CD8-positive, alpha-beta memory T cell (primary cell): ENCODE results near the gene ARF5. TPM values are rescaled to one million over a fixed set of nuclear protein-coding genes. Genes with fewer than 3 reads are reported as not detected.
"Not testable (repeated sequence)": the region's sequence is repeated elsewhere in the genome, so short reads cannot be mapped to it uniquely, and the experiment has no call there.

Source experiments
- CTCF ChIA-PET: fragments of 350-600 bp; sonication (Branson Sonifier 250); formaldehyde crosslinking; loops from one replicate; lab custom pipeline; 2021; ENCODE audit warnings: antibody characterized with exemption; lab: Charles Lee
- POLR2A ChIA-PET: fragments of 350-600 bp; sonication (Branson Sonifier 250); formaldehyde crosslinking; loops from one replicate; lab custom pipeline; 2021; ENCODE audit warnings: antibody characterized with exemption; lab: Charles Lee
- DNase-seq, 5 donors: peaks; one replicate each; pipeline versions ENCODE4 v3.0.0 to v3.0.0-alpha.2; 2020 to 2022; ENCODE audit warnings: mixed read lengths in 1 of 5
- H3K27ac ChIP-seq: one replicate; pipeline ENCODE4 v1.7.0; 2013; ENCODE audit warnings: low read depth, mild to moderate bottlenecking, low read length, moderate library complexity
- H3K27me3 ChIP-seq: 2 replicates; pipeline ENCODE4 v1.7.0; 2013; ENCODE audit warnings: low read length, mild to moderate bottlenecking; ENCODE audit not compliant: insufficient read depth, poor library complexity, severe bottlenecking
- H3K36me3 ChIP-seq: 2 replicates; pipeline ENCODE4 v1.7.0; 2013; ENCODE audit warnings: mild to moderate bottlenecking, low read length, moderate library complexity; ENCODE audit not compliant: insufficient read depth
- H3K4me1 ChIP-seq: 2 replicates; pipeline ENCODE4 v1.7.0; 2013; ENCODE audit warnings: mild to moderate bottlenecking, low read length, moderate library complexity; ENCODE audit not compliant: insufficient read depth
- H3K4me3 ChIP-seq: 2 replicates; pipeline ENCODE4 v1.7.0; 2013; ENCODE audit warnings: mild to moderate bottlenecking, low read length
- H3K9me3 ChIP-seq: 2 replicates; pipeline ENCODE4 v1.7.0; 2013; ENCODE audit warnings: mild to moderate bottlenecking, low read length
- H3K27ac Mint-ChIP-seq, 8 donors: one replicate each; pipeline ENCODE4 v1.8.0; 2020 to 2021; ENCODE audit warnings: mixed read lengths in 8 of 8, mild to moderate bottlenecking in 6 of 8, inconsistent platforms in 3 of 8, moderate library complexity in 3 of 8
- H3K27me3 Mint-ChIP-seq, 2 donors: one replicate each; pipeline ENCODE4 v1.8.0; 2020 to 2021; ENCODE audit warnings: mixed read lengths in 2 of 2, mild to moderate bottlenecking in 1 of 2, moderate library complexity in 1 of 2
- H3K36me3 Mint-ChIP-seq, 3 donors: one replicate each; pipeline ENCODE4 v1.8.0; 2020 to 2021; ENCODE audit warnings: mixed read lengths in 3 of 3, inconsistent platforms in 1 of 3, mild to moderate bottlenecking in 1 of 3
- H3K4me1 Mint-ChIP-seq, 3 donors: one replicate each; pipeline ENCODE4 v1.8.0; 2020 to 2021; ENCODE audit warnings: mixed read lengths in 3 of 3, inconsistent platforms in 1 of 3, mild to moderate bottlenecking in 1 of 3
- H3K4me3 Mint-ChIP-seq, 7 donors: one replicate each; pipeline ENCODE4 v1.8.0; 2020 to 2021; ENCODE audit warnings: mixed read lengths in 7 of 7, mild to moderate bottlenecking in 6 of 7, moderate library complexity in 4 of 7, inconsistent platforms in 2 of 7
- H3K9me3 Mint-ChIP-seq, 5 donors: one replicate each; pipeline ENCODE4 v1.8.0; 2020 to 2022; ENCODE audit warnings: mixed read lengths in 5 of 5, mild to moderate bottlenecking in 3 of 5, moderate library complexity in 2 of 5, inconsistent platforms in 1 of 5
- polyA plus RNA-seq: library from polyadenylated mRNA; unstranded; fragments of 300-500 nt; fragmentation: Illumina TruSeq; gene quantifications from one replicate; pipeline ENCODE4 v1.2.3, GENCODE V29; 2021
- total RNA-seq, 2 experiments: library from RNA; stranded (reverse); gene quantifications; one replicate each; pipeline ENCODE4 v1.2.3, GENCODE V29; 2021

Gene ARF5
- total and polyA plus RNA-seq, 3 experiments from 2014 or later = 125 to 180 (median 134) TPM

- Mint-ChIP-seq H3K27me3 (no peaks in the 10 kb centered on the region), H3K4me3 (no peak overlapping the region), H3K9me3 (peaks cover 0 to 2% (median 0%) of the 10 kb centered on the region in 5 donors), H3K36me3 (peaks cover 0 to 6% (median 0%) of the 10 kb centered on the region in 3 donors), H3K27ac (no peak overlapping the region), H3K4me1 (no peaks in the 10 kb centered on the region)
- Histone ChIP-seq H3K4me3 (no peak overlapping the region), H3K27me3 (no peaks in the 10 kb centered on the region), H3K9me3 (no peaks in the 10 kb centered on the region), H3K4me1 (no peaks in the 10 kb centered on the region), H3K27ac (no peak overlapping the region), H3K36me3 (no peaks in the 10 kb centered on the region)
- POLR2A ChIA-PET = no interaction called here
- no peak for DNase-seq
- CTCF ChIA-PET = no interaction called here
Observed at GRCh38 chr7:127557803-127558202, 30.4 kb upstream of the ARF5 start.

- POLR2A ChIA-PET = interaction anchor here (0.8 kb wide), 1 partner anchor 62 kb away, joined by 4 read pairs; no protein-coding TSS in a partner anchor
- Mint-ChIP-seq H3K9me3 (peaks cover 0 to 4% (median 0%) of the 10 kb centered on the region in 5 donors), H3K4me1 (no peaks in the 10 kb centered on the region)
Observed at GRCh38 chr7:127566242-127566641, 22.0 kb upstream of the ARF5 start.

GRCh38 chr7:127568034-127568433 lies 20.2 kb upstream of the ARF5 start:
- H3K9me3 Mint-ChIP-seq, H3K36me3 ChIP-seq, DNase-seq, H3K4me1 Mint-ChIP-seq, H3K27me3 ChIP-seq, H3K4me3 ChIP-seq, CTCF ChIA-PET, H3K27ac ChIP-seq, H3K4me1 ChIP-seq, H3K9me3 ChIP-seq, H3K27me3 Mint-ChIP-seq, H3K27ac Mint-ChIP-seq, POLR2A ChIA-PET, H3K4me3 Mint-ChIP-seq: not testable (repeated sequence)
- H3K36me3 Mint-ChIP-seq = peaks cover 11 to 37% (median 22%) of the 10 kb centered on the region in 3 donors

More at GRCh38 chr7:127566242-127566641, 22.0 kb upstream of the ARF5 start:
- H3K9me3 ChIP-seq = no peaks in the 10 kb centered on the region
- CTCF ChIA-PET = no interaction called here
- Mint-ChIP-seq H3K27ac (no peak overlapping the region), H3K36me3 (peaks cover 4 to 37% (median 23%) of the 10 kb centered on the region in 3 donors), H3K4me3 (no peak overlapping the region), H3K27me3 (no peaks in the 10 kb centered on the region)
- H3K27me3 ChIP-seq = no peaks in the 10 kb centered on the region
- no peak overlapping the region for H3K4me3 ChIP-seq
- H3K36me3 ChIP-seq = no peaks in the 10 kb centered on the region
- DNase-seq = no peak
- H3K27ac ChIP-seq = no peak overlapping the region
- no peaks in the 10 kb centered on the region for H3K4me1 ChIP-seq

- ChIA-PET POLR2A (no interaction called here), CTCF (no interaction called here)
- Mint-ChIP-seq H3K9me3 (no peaks in the 10 kb centered on the region), H3K36me3 (peaks cover 11 to 24% (median 19%) of the 10 kb centered on the region in 3 donors), H3K27ac (no peak overlapping the region), H3K27me3 (no peaks in the 10 kb centered on the region), H3K4me1 (peaks cover 1 to 8% (median 5%) of the 10 kb centered on the region in 3 donors), H3K4me3 (no peak overlapping the region)
- no peaks in the 10 kb centered on the region for H3K4me1 ChIP-seq
- no peak overlapping the region for H3K4me3 ChIP-seq
- H3K36me3 ChIP-seq = no peaks in the 10 kb centered on the region
- no peaks in the 10 kb centered on the region for H3K27me3 ChIP-seq
- no peak overlapping the region for H3K27ac ChIP-seq
- H3K9me3 ChIP-seq = no peaks in the 10 kb centered on the region
- DNase-seq = no peak
Observed at GRCh38 chr7:127571741-127572505, 16.3 kb upstream of the ARF5 start.

- Histone ChIP-seq H3K4me1 (peaks cover 26% of the 10 kb centered on the region), H3K4me3 (no peak overlapping the region), H3K9me3 (no peaks in the 10 kb centered on the region), H3K36me3 (peaks cover 14% of the 10 kb centered on the region), H3K27ac (no peak overlapping the region), H3K27me3 (no peaks in the 10 kb centered on the region)
- Mint-ChIP-seq H3K27me3 (no peaks in the 10 kb centered on the region), H3K36me3 (peaks cover 4 to 62% (median 25%) of the 10 kb centered on the region in 3 donors), H3K27ac (peak overlapping the region in 3 of 8 donors; percentile 32 to 54 (median 46)), H3K4me1 (peaks cover 32 to 59% (median 52%) of the 10 kb centered on the region in 3 donors), H3K9me3 (no peaks in the 10 kb centered on the region), H3K4me3 (no peak overlapping the region)
- no peak for DNase-seq
- ChIA-PET POLR2A (no interaction called here), CTCF (no interaction called here)
Observed at GRCh38 chr7:127578036-127578684, 10.1 kb upstream of the ARF5 start.

GRCh38 chr7:127578711-127579275 lies 9.4 kb upstream of the ARF5 start:
- ChIA-PET POLR2A (no interaction called here), CTCF (no interaction called here)
- H3K36me3 Mint-ChIP-seq = peaks cover 4 to 68% (median 25%) of the 10 kb centered on the region in 3 donors
- H3K4me1 Mint-ChIP-seq = peaks cover 38 to 65% (median 58%) of the 10 kb centered on the region in 3 donors
- Histone ChIP-seq H3K27me3 (no peaks in the 10 kb centered on the region), H3K4me1 (peaks cover 32% of the 10 kb centered on the region), H3K4me3 (no peak overlapping the region), H3K36me3 (peaks cover 14% of the 10 kb centered on the region), H3K27ac (no peak overlapping the region), H3K9me3 (no peaks in the 10 kb centered on the region)
- no peaks in the 10 kb centered on the region for H3K27me3 Mint-ChIP-seq
- H3K9me3 Mint-ChIP-seq = no peaks in the 10 kb centered on the region
- H3K4me3 Mint-ChIP-seq = no peak overlapping the region
- H3K27ac Mint-ChIP-seq = peak overlapping the region in 4 of 8 donors; percentile 36 to 54 (median 44)
- DNase-seq = no peak

- Mint-ChIP-seq H3K27me3 (no peaks in the 10 kb centered on the region), H3K27ac (peak overlapping the region in 5 of 8 donors; percentile 2 to 20 (median 3)), H3K36me3 (peaks cover 0 to 67% (median 15%) of the 10 kb centered on the region in 3 donors), H3K4me1 (peaks cover 52 to 75% (median 69%) of the 10 kb centered on the region in 3 donors), H3K9me3 (no peaks in the 10 kb centered on the region), H3K4me3 (peak overlapping the region in 2 of 7 donors; percentile 11 to 97)
- CTCF ChIA-PET = no interaction called here
- Histone ChIP-seq H3K27me3 (no peaks in the 10 kb centered on the region), H3K4me3 (no peak overlapping the region), H3K4me1 (peaks cover 46% of the 10 kb centered on the region), H3K27ac (no peak overlapping the region), H3K9me3 (no peaks in the 10 kb centered on the region), H3K36me3 (peaks cover 14% of the 10 kb centered on the region)
- POLR2A ChIA-PET = no interaction called here
- DNase-seq = no peak
Observed at GRCh38 chr7:127580612-127581011, 7.6 kb upstream of the ARF5 start.

GRCh38 chr7:127581716-127582115 lies 6.5 kb upstream of the ARF5 start:
- peaks cover 0 to 64% (median 12%) of the 10 kb centered on the region in 3 donors for H3K36me3 Mint-ChIP-seq

More at GRCh38 chr7:127581716-127582115, 6.5 kb upstream of the ARF5 start:
- no peak overlapping the region for H3K27ac ChIP-seq
- H3K4me3 ChIP-seq = no peak overlapping the region
- peak overlapping the region in 5 of 8 donors; percentile 17 to 51 (median 33) for H3K27ac Mint-ChIP-seq
- H3K27me3 Mint-ChIP-seq = no peaks in the 10 kb centered on the region
- H3K4me1 Mint-ChIP-seq = peaks cover 62 to 81% (median 80%) of the 10 kb centered on the region in 3 donors
- peaks cover 52% of the 10 kb centered on the region for H3K4me1 ChIP-seq
- peak overlapping the region in 4 of 7 donors; percentile 8 to 97 (median 38) for H3K4me3 Mint-ChIP-seq
- no peak for DNase-seq
- CTCF ChIA-PET = no interaction called here
- H3K9me3 Mint-ChIP-seq = no peaks in the 10 kb centered on the region
- POLR2A ChIA-PET = interaction anchor here (0.6 kb wide), 1 partner anchor 7 kb away, joined by 4 read pairs; no protein-coding TSS in a partner anchor
- H3K27me3 ChIP-seq = no peaks in the 10 kb centered on the region
- no peaks in the 10 kb centered on the region for H3K9me3 ChIP-seq
- peaks cover 14% of the 10 kb centered on the region for H3K36me3 ChIP-seq
